Measurements from ENCODE around the gene AGBL1.

AGBL1 gene

DNA sequence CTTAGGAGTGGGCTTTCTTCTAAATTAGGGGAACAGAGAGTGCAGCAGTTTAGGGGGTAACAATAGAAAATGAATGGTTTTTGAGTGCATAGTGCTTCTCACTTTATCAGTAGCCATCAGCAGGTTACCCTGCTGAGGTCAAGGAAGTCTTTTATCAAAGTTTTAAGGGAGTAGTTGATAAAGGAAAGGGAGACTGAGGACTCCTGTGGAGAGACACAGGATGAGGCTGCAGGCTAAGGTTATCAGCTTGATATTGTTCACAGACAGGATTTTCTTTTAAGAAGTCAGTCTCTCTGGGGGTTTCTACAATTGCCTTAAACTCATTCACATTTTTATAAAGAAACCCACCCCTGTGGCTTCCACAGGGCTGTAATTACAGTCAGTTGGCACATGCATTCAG is 205.0 kb downstream of the AGBL1 start:
- no peaks in the 10 kb centered on the region for H3K36me3 ChIP-seq (ENCODE audit: control insufficient read depth, insufficient read depth, low read length)
- no peak for DNase-seq (ENCODE audit: extremely low read depth, insufficient read length)
- no peak overlapping the region for H3K4me3 ChIP-seq (replicated peaks; ENCODE audit: low read depth, low read length)
- no peak for TF ChIP-seq CTCF (IDR thresholded peaks at IDR 0.05; ENCODE audit: insufficient read depth, low read length, poor library complexity, severe bottlenecking)
- no peaks in the 10 kb centered on the region for H3K27me3 ChIP-seq (replicated peaks; ENCODE audit: control insufficient read depth, insufficient read depth, low read length)

GRCh38 chr15:86295511-86295910 is 215.8 kb downstream of the AGBL1 start:
- no peaks in the 10 kb centered on the region for H3K27me3 ChIP-seq (replicated peaks; ENCODE audit: control insufficient read depth, insufficient read depth, low read length)
- H3K4me3 ChIP-seq (replicated peaks; ENCODE audit: low read depth, low read length): no peak overlapping the region
- DNase-seq (ENCODE audit: extremely low read depth, insufficient read length): no peak
- no peak for TF ChIP-seq CTCF (IDR thresholded peaks at IDR 0.05; ENCODE audit: insufficient read depth, low read length, poor library complexity, severe bottlenecking)
- H3K36me3 ChIP-seq (ENCODE audit: control insufficient read depth, insufficient read depth, low read length): no peaks in the 10 kb centered on the region

GRCh38 chr15:86296769-86297168 is 217.1 kb downstream of the AGBL1 start:
- Histone ChIP-seq H3K27me3 (replicated peaks; ENCODE audit: control insufficient read depth, insufficient read depth, low read length) (no peaks in the 10 kb centered on the region), H3K36me3 (ENCODE audit: control insufficient read depth, insufficient read depth, low read length) (no peaks in the 10 kb centered on the region), H3K4me3 (replicated peaks; ENCODE audit: low read depth, low read length) (no peak overlapping the region)
- no peak for DNase-seq (ENCODE audit: extremely low read depth, insufficient read length)
- TF ChIP-seq CTCF (IDR thresholded peaks at IDR 0.05; ENCODE audit: insufficient read depth, low read length, poor library complexity, severe bottlenecking): no peak

GRCh38 chr15:86300390-86301125 is 220.9 kb downstream of the AGBL1 start:
- TF ChIP-seq CTCF (IDR thresholded peaks at IDR 0.05; ENCODE audit: insufficient read depth, low read length, poor library complexity, severe bottlenecking): no peak
- H3K36me3 ChIP-seq (ENCODE audit: control insufficient read depth, insufficient read depth, low read length): no peaks in the 10 kb centered on the region
- DNase-seq (ENCODE audit: extremely low read depth, insufficient read length): no peak

DNA sequence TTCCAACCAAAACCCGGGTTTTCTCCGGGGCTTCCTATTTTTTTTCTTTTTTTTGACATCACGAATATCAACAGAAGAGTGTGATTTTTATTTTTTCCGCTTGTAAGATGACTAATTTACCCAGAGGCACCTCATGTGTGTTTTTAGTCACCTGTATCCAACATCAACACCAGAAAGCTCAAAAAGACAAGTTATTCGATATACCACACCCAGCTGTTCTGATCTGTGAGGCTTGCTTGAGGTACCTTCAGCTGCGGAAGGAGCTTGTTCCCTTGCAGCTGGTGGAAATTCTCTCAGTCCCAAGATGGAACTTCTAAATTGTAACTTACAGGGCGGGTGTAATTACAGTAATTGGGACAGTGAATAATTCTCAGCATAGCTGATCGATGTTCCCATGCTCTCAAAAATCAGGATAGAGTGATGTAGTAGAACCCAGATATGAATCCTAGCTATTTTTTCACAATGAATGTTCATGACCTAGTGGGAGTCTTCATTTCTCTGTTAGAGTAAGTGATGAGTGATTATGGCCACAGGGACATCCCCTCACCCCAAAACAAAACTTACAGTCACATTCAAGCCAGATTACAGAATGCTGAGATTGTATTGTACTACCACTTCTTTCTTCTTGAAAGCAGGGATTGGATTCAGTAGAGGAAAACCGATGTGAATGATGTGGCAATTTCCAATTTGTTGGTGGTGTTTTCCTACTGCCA is 232.1 kb downstream of the AGBL1 start:
- Histone ChIP-seq H3K27me3 (replicated peaks; ENCODE audit: control insufficient read depth, insufficient read depth, low read length) (no peaks in the 10 kb centered on the region), H3K36me3 (ENCODE audit: control insufficient read depth, insufficient read depth, low read length) (no peaks in the 10 kb centered on the region), H3K4me3 (replicated peaks; ENCODE audit: low read depth, low read length) (no peak overlapping the region)
- no peak for TF ChIP-seq CTCF (IDR thresholded peaks at IDR 0.05; ENCODE audit: insufficient read depth, low read length, poor library complexity, severe bottlenecking)
- DNase-seq (ENCODE audit: extremely low read depth, insufficient read length): no peak

More at GRCh38 chr15:86300390-86301125, 220.9 kb downstream of the AGBL1 start:
- Histone ChIP-seq H3K27me3 (replicated peaks; ENCODE audit: control insufficient read depth, insufficient read depth, low read length) (no peaks in the 10 kb centered on the region), H3K4me3 (replicated peaks; ENCODE audit: low read depth, low read length) (no peak overlapping the region)
